Measurements from ENCODE around the gene ITGB4. TPM values are rescaled to one million over a fixed set of nuclear protein-coding genes. Genes with fewer than 3 reads are reported as not detected.
"Not testable (repeated sequence)": the region's sequence is repeated elsewhere in the genome, so short reads cannot be mapped to it uniquely, and the experiment has no call there.

Gene ITGB4
- total RNA-seq, 1 donor from 2014 or later = 2.7 TPM

GRCh38 chr17:75753514-75754377 is 32.5 kb downstream of the ITGB4 start:
- peak; percentile 29 for DNase-seq

GRCh38 chr17:75754378-75755204 is 33.3 kb downstream of the ITGB4 start:
- DNase-seq = no peak

- no peak for DNase-seq
Observed at GRCh38 chr17:75755205-75755901, 34.1 kb downstream of the ITGB4 start.

GRCh38 chr17:75755990-75756389 is 34.7 kb downstream of the ITGB4 start:
- no peak for DNase-seq

- no peak for DNase-seq
Observed at GRCh38 chr17:75756451-75757085, 35.3 kb downstream of the ITGB4 start.

GRCh38 chr17:75757086-75757681 is 35.9 kb downstream of the ITGB4 start:
- DNase-seq = no peak

- DNase-seq = no peak
Observed at GRCh38 chr17:75758131-75758905, 37.1 kb downstream of the ITGB4 start.

GRCh38 chr17:75759457-75759856 is 38.2 kb downstream of the ITGB4 start:
- no peak for DNase-seq

GRCh38 chr17:75759978-75760640 is 38.9 kb downstream of the ITGB4 start:
- not testable (repeated sequence) for DNase-seq

GRCh38 chr17:75762513-75763268 is 41.4 kb downstream of the ITGB4 start:
- no peak for DNase-seq

GRCh38 chr17:75763269-75763607 is 42.0 kb downstream of the ITGB4 start:
- no peak for DNase-seq

GRCh38 chr17:75763613-75764416 is 42.6 kb downstream of the ITGB4 start:
- no peak for DNase-seq

- no peak for DNase-seq
Observed at GRCh38 chr17:75764417-75764710, 43.1 kb downstream of the ITGB4 start.

GRCh38 chr17:75764711-75765421 is 43.6 kb downstream of the ITGB4 start, which contains the start of gene GALK1:
TSS of gene GALK1 (minus strand) at chr17:75765192. CDS start at chr17:75765136, 56 bp downstream.
- peak; percentile 55 for DNase-seq

- no peak for DNase-seq
Observed at GRCh38 chr17:75765981-75766380, 44.7 kb downstream of the ITGB4 start.

GRCh38 chr17:75767881-75768280 is 46.6 kb downstream of the ITGB4 start:
- no peak for DNase-seq

GRCh38 chr17:75769536-75769935 is 48.3 kb downstream of the ITGB4 start:
- DNase-seq = no peak

All from occipital lobe (tissue), 2 donors.